Calu3 (cell line): Measurements from ENCODE around the gene UNK. TPM values are rescaled to one million over a fixed set of nuclear protein-coding genes. Genes with fewer than 3 reads are reported as not detected.

ENCODE experiments used
- BruUV-seq: library from RNA; stranded (reverse); fragments of 400-500 nt; replicated peaks from 2 replicates; lab custom pipeline; 2021; lab: Mats Ljungman, UMichigan
- CTCF ChIA-PET: fragments of 300-600 bp; sonication (Branson Sonifier 250); formaldehyde crosslinking; loops from one replicate; lab custom pipeline; 2022; ENCODE audit warnings: antibody characterized with exemption; lab: Charles Lee
- DNase-seq: peaks from one replicate; pipeline ENCODE4 v3.0.0; 2022
- H3K27ac Mint-ChIP-seq: one replicate; pipeline ENCODE4 v1.8.0; 2022; ENCODE audit warnings: mixed read lengths; ENCODE audit not compliant: unreplicated experiment
- H3K27me3 Mint-ChIP-seq: one replicate; pipeline ENCODE4 v1.8.0; 2022; ENCODE audit warnings: mixed read lengths; ENCODE audit not compliant: unreplicated experiment
- H3K36me3 Mint-ChIP-seq: one replicate; pipeline ENCODE4 v1.8.0; 2022; ENCODE audit warnings: mild to moderate bottlenecking, moderate library complexity, mixed read lengths; ENCODE audit not compliant: insufficient read depth, unreplicated experiment
- H3K4me1 Mint-ChIP-seq: one replicate; pipeline ENCODE4 v1.8.0; 2022; ENCODE audit warnings: mild to moderate bottlenecking, low read depth, mixed read lengths; ENCODE audit not compliant: unreplicated experiment
- H3K4me3 Mint-ChIP-seq: one replicate; pipeline ENCODE4 v1.8.0; 2022; ENCODE audit warnings: mild to moderate bottlenecking, low read depth, moderate library complexity, mixed read lengths; ENCODE audit not compliant: unreplicated experiment
- H3K9me3 Mint-ChIP-seq: one replicate; pipeline ENCODE4 v1.8.0; 2022; ENCODE audit warnings: low read depth, mixed read lengths; ENCODE audit not compliant: unreplicated experiment
- intact Hi-C: fragments of 100-400 bp; cut with micrococcal nuclease; formaldehyde crosslinking; loops from one replicate; pipeline ENCODE4 v1.10.0; 2022; ENCODE audit not compliant: unreplicated experiment
- microRNA-seq: library from miRNA; unstranded; fragments of <30 nt; microRNA quantifications from one replicate; pipeline ENCODE4 v1.2.0, GENCODE V29; 2022
- total RNA-seq: library from RNA; stranded (reverse); gene quantifications from 2 replicates; pipeline ENCODE4 v1.2.3, GENCODE V29; 2022
- TF ChIP-seq, protein P1 (sequence below): fragments of 200-600 bp; IDR thresholded peaks from one replicate; pipeline ENCODE4 v1.8.0; 2022; ENCODE audit warnings: antibody characterized with exemption; ENCODE audit not compliant: unreplicated experiment

The UNK gene
- total RNA-seq, 1 experiment from 2014 or later: 26.0 TPM

DNA sequence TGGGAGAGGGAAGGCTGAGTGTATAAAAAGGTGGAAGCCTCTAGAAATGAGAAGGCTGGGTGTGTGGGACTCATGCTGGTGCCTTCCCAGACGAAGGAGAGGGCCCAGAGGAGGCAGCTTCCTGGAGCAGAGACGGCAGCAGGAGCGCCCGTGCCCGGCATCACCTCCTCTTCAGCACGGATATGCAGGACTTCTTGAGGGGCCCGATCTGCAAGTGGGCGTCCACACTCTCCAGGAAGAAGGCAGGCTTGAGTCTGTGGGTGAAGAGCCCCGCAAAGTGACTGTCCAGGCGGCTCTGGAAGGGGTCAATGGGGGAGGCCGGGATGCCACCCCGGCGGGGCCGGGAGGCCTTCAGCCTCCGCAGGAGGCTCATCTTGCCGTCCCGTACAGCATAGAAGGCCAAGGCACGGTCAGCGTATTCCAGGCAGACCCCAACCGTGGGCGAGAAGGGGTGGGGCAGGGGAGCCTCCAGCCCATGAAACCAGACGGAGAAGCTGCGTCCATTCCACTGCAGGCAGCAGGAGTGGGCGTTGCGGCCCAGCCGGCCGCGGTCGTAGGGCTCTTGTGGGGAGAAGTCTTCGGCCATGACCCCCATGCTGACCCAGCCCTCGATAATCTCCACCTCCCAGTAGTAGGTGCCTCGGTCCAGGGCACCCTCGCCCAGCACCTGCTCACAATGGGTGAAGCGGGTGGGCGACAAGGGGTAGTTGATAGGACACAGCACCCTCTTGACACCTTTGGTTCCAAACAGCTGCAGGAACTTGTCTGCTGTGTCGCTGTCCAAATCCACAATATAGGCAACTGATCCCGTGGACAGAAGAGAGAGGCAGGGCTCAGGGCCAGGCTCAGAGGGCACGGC lies 89.9 kb downstream of the UNK start:
- H3K36me3 Mint-ChIP-seq: peaks cover 71% of the 10 kb centered on the region

More for the DNA sequence above, 89.9 kb downstream of the UNK start:
- Mint-ChIP-seq H3K4me1 (peaks cover 26% of the 10 kb centered on the region), H3K4me3 (no peak overlapping the region), H3K9me3 (no peaks in the 10 kb centered on the region), H3K27me3 (no peaks in the 10 kb centered on the region), H3K27ac (peak overlapping the region; percentile 83)
- intact Hi-C loops: loop anchor here (5.0 kb wide), 1 partner anchor 92 kb away; the partner anchor contains the start of gene UNK
- TF ChIP-seq, protein P1, sequence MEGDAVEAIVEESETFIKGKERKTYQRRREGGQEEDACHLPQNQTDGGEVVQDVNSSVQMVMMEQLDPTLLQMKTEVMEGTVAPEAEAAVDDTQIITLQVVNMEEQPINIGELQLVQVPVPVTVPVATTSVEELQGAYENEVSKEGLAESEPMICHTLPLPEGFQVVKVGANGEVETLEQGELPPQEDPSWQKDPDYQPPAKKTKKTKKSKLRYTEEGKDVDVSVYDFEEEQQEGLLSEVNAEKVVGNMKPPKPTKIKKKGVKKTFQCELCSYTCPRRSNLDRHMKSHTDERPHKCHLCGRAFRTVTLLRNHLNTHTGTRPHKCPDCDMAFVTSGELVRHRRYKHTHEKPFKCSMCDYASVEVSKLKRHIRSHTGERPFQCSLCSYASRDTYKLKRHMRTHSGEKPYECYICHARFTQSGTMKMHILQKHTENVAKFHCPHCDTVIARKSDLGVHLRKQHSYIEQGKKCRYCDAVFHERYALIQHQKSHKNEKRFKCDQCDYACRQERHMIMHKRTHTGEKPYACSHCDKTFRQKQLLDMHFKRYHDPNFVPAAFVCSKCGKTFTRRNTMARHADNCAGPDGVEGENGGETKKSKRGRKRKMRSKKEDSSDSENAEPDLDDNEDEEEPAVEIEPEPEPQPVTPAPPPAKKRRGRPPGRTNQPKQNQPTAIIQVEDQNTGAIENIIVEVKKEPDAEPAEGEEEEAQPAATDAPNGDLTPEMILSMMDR: no peak
- BruUV-seq: no TSS peak
- DNase-seq: no peak
- CTCF ChIA-PET: interaction anchor here (1.9 kb wide), 1 partner anchor 22 kb away, joined by 7 read pairs; the partner anchor contains the start of gene TRIM65

Small RNA genes lying within 50 kb of the gene (microRNA-seq; reads per million reads assigned to microRNA genes)
- gene MIR4738: not detected

Other genes with a start within 250 kb of the UNK start
- gene MYO15B, start 197.0 kb upstream of the UNK start, total RNA-seq: 58.4 and 78.6 TPM in 2 replicates
- gene SMIM5, start 151.4 kb upstream of the UNK start, total RNA-seq: 1.9 and 3.5 TPM in 2 replicates
- gene RECQL5, start 117.7 kb upstream of the UNK start, total RNA-seq: 71.3 and 87.3 TPM in 2 replicates
- 96.4 and 98.4 TPM in 2 replicates for gene SAP30BP, start 117.5 kb upstream of the UNK start, total RNA-seq
- gene ITGB4, start 63.3 kb upstream of the UNK start, total RNA-seq: 253 and 301 TPM in 2 replicates
- 20.4 and 20.5 TPM in 2 replicates for gene GALK1, start 19.6 kb upstream of the UNK start, total RNA-seq
- gene UNC13D, start 59.6 kb downstream of the UNK start, total RNA-seq: 103 and 104 TPM in 2 replicates
- 126 and 133 TPM in 2 replicates for gene WBP2, start 70.5 kb downstream of the UNK start, total RNA-seq
- 51.2 and 54.1 TPM in 2 replicates for gene TRIM47, start 93.8 kb downstream of the UNK start, total RNA-seq
- gene TRIM65, start 112.1 kb downstream of the UNK start, total RNA-seq: 15.4 and 18.9 TPM in 2 replicates
- gene MRPL38, start 120.1 kb downstream of the UNK start, total RNA-seq: 112 and 130 TPM in 2 replicates
- 32.6 and 33.6 TPM in 2 replicates for gene FBF1, start 156.2 kb downstream of the UNK start, total RNA-seq
- 53.1 and 57.3 TPM in 2 replicates for gene ACOX1, start 194.4 kb downstream of the UNK start, total RNA-seq
- gene TEN1, start 194.4 kb downstream of the UNK start, total RNA-seq: 15.3 and 15.8 TPM in 2 replicates
- gene CDK3, start 216.0 kb downstream of the UNK start, total RNA-seq: 9.4 and 9.8 TPM in 2 replicates
- gene EVPL, start 242.5 kb downstream of the UNK start, total RNA-seq: 51.8 and 59.7 TPM in 2 replicates